Trophoblast cell (in vitro differentiated cells and primary cell): ENCODE data around the gene TBC1D12.

Experiments
- DNase-seq, 2 donors: peaks; one replicate each; pipeline ENCODE4 v3.0.0-alpha.2; 2016
- H2AFZ ChIP-seq: 2 replicates; pipeline ENCODE4 v1.6.1; 2013; ENCODE audit warnings: low read length, moderate library complexity, mild to moderate bottlenecking; ENCODE audit not compliant: insufficient read depth, poor library complexity
- H2AK5ac ChIP-seq: 2 replicates; pipeline ENCODE4 v1.6.1; 2013; ENCODE audit warnings: mild to moderate bottlenecking, low read length
- H2BK120ac ChIP-seq: 2 replicates; pipeline ENCODE4 v1.6.1; 2013; ENCODE audit warnings: low read length, mild to moderate bottlenecking, moderate library complexity; ENCODE audit not compliant: insufficient read depth, poor library complexity
- H2BK12ac ChIP-seq: 2 replicates; pipeline ENCODE4 v1.6.1; 2013; ENCODE audit warnings: mild to moderate bottlenecking, low read length, moderate library complexity
- H2BK5ac ChIP-seq: 2 replicates; pipeline ENCODE4 v1.6.1; 2013; ENCODE audit warnings: low read length, low read depth, moderate library complexity, mild to moderate bottlenecking; ENCODE audit not compliant: poor library complexity
- H3K14ac ChIP-seq: 2 replicates; pipeline ENCODE4 v1.6.1; 2013; ENCODE audit warnings: mild to moderate bottlenecking, low read length
- H3K18ac ChIP-seq: 2 replicates; pipeline ENCODE4 v1.6.1; 2013; ENCODE audit warnings: mild to moderate bottlenecking, low read length
- H3K23ac ChIP-seq: 2 replicates; pipeline ENCODE4 v1.6.1; 2013; ENCODE audit warnings: low read length
- H3K27ac ChIP-seq: 2 replicates; pipeline ENCODE4 v1.5.1; 2013; ENCODE audit warnings: low read depth, mild to moderate bottlenecking, inconsistent platforms, low read length, moderate library complexity
- H3K27me3 ChIP-seq: 2 replicates; pipeline ENCODE4 v1.6.1; 2013; ENCODE audit warnings: inconsistent platforms, mild to moderate bottlenecking, low read length, moderate library complexity; ENCODE audit not compliant: insufficient read depth
- H3K36me3 ChIP-seq, 2 experiments: 1 replicate in 1 of 2; 2 replicates in 1 of 2; pipeline ENCODE4 v1.6.1; 2013; ENCODE audit warnings: low read length in 2 of 2, mild to moderate bottlenecking in 2 of 2, moderate library complexity in 1 of 2; ENCODE audit not compliant: insufficient read depth in 2 of 2, control insufficient read depth in 1 of 2
- H3K4ac ChIP-seq: 2 replicates; pipeline ENCODE4 v1.6.1; 2013; ENCODE audit warnings: low read depth, mild to moderate bottlenecking, low read length, moderate library complexity
- H3K4me1 ChIP-seq, 2 experiments: 1 replicate in 1 of 2; 2 replicates in 1 of 2; pipeline ENCODE4 v1.6.1; 2013; ENCODE audit warnings: low read length in 2 of 2, mild to moderate bottlenecking in 2 of 2, moderate library complexity in 1 of 2; ENCODE audit not compliant: insufficient read depth in 2 of 2, control insufficient read depth in 1 of 2
- H3K4me2 ChIP-seq: 2 replicates; pipeline ENCODE4 v1.6.1; 2013; ENCODE audit warnings: inconsistent platforms, mild to moderate bottlenecking, low read length, moderate library complexity
- H3K4me3 ChIP-seq: 2 replicates; pipeline ENCODE4 v1.5.1; 2013; ENCODE audit warnings: mild to moderate bottlenecking, low read depth, low read length, inconsistent platforms
- H3K79me1 ChIP-seq: one replicate; pipeline ENCODE4 v1.6.1; 2013; ENCODE audit warnings: low read length
- H3K79me2 ChIP-seq: 2 replicates; pipeline ENCODE4 v1.6.1; 2013; ENCODE audit warnings: low read length, mild to moderate bottlenecking; ENCODE audit not compliant: control insufficient read depth, insufficient read depth, poor library complexity
- H3K9ac ChIP-seq: 2 replicates; pipeline ENCODE4 v1.6.1; 2013; ENCODE audit warnings: mild to moderate bottlenecking, low read length
- H3K9me3 ChIP-seq: 2 replicates; pipeline ENCODE4 v1.6.1; 2013; ENCODE audit warnings: low read depth, mild to moderate bottlenecking, control low read depth, inconsistent platforms, low read length; ENCODE audit not compliant: insufficient read depth
- H4K12ac ChIP-seq: 2 replicates; pipeline ENCODE4 v1.6.1; 2013; ENCODE audit warnings: low read depth, mild to moderate bottlenecking, low read length, moderate library complexity
- H4K8ac ChIP-seq: 2 replicates; pipeline ENCODE4 v1.6.1; 2013; ENCODE audit warnings: low read depth, mild to moderate bottlenecking, low read length, moderate library complexity
- H4K91ac ChIP-seq: one replicate; pipeline ENCODE4 v1.6.1; 2013; ENCODE audit warnings: low read depth, mild to moderate bottlenecking, low read length, moderate library complexity
- WGBS: extraction: QIAGEN DNeasy Blood & Tissue Kit; methylation state at CpG from one replicate; pipeline ENCODE4 v1.1.7; 2013; ENCODE audit warnings: missing lambda C conversion rate; ENCODE audit not compliant: insufficient read length, insufficient coverage; ENCODE audit errors: extremely low coverage; 5-methylcytosine and 5-hydroxymethylcytosine counted together

Gene TBC1D12

DNA sequence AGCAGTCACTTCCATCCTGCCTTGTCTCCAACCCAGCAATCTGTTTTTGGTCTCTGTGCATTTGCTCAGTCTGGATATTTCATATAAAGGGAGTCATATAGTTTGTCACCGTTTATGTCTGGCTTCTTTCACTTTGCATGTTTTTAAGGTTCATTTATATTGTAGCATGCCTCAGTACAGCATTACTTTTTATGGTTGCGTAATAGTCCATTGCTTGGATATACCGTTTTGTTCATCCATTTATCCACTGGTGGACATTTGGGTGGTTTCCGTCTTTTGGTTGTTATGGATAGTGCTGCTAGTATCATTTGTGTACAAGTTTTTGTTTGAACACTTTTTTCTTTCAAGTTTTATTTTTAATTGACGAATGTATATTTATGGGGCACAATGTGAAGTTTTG, 18.2 kb downstream of the TBC1D12 start:
- H3K4me2 ChIP-seq = no peak overlapping the region
- H4K91ac ChIP-seq = no peak overlapping the region
- no peaks in the 10 kb centered on the region for H3K79me1 ChIP-seq
- no peak overlapping the region for H3K14ac ChIP-seq
- H3K9ac ChIP-seq = no peak overlapping the region
- H3K4ac ChIP-seq = no peak overlapping the region
- no peaks in the 10 kb centered on the region for H3K27me3 ChIP-seq
- no peaks in the 10 kb centered on the region for H3K36me3 ChIP-seq
- no peak overlapping the region for H2AFZ ChIP-seq
- H3K9me3 ChIP-seq = no peaks in the 10 kb centered on the region
- no peak overlapping the region for H3K27ac ChIP-seq
- no peak overlapping the region for H3K23ac ChIP-seq
- no peak overlapping the region for H2BK5ac ChIP-seq
- H4K8ac ChIP-seq = no peak overlapping the region
- no peak overlapping the region for H2BK12ac ChIP-seq
- H3K4me3 ChIP-seq = no peak overlapping the region
- no peak overlapping the region for H2AK5ac ChIP-seq
- no peak for DNase-seq
- H2BK120ac ChIP-seq = no peak overlapping the region
- H4K12ac ChIP-seq = no peak overlapping the region
- WGBS = no CpG with 5 or more reads among the region's 5 CpGs
- H3K4me1 ChIP-seq = no peaks in the 10 kb centered on the region
- no peaks in the 10 kb centered on the region for H3K79me2 ChIP-seq
- no peak overlapping the region for H3K18ac ChIP-seq

DNA sequence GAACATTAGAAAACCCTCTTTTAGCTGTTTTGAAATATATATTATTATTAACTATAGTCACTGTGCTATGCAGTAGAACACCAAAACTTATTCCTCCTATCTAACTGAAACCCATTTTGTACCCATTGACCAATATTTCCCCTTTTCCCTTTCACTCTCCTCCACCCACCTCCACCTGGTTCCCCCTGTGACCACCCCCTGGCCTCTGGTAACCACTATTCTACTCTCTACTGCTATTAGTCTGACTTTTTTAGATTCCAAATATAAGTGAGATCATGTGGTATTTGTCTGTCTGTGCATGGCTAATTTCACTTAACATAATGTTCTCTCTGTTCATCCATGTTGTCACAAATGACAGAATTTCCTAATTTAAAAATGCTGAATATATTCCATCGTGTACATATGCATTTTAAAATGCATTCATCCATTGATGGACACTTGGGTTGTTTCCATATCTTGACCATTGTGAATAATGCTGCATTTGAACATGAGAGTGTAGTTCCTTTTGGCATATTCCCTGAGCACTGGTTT, 18.7 kb downstream of the TBC1D12 start:
- Histone ChIP-seq H3K79me1 (no peaks in the 10 kb centered on the region), H2BK120ac (no peak overlapping the region), H3K4me1 (no peaks in the 10 kb centered on the region), H2BK12ac (no peak overlapping the region), H3K9ac (no peak overlapping the region), H2BK5ac (no peak overlapping the region), H3K9me3 (no peaks in the 10 kb centered on the region), H3K79me2 (no peaks in the 10 kb centered on the region), H2AFZ (no peak overlapping the region), H3K4me3 (no peak overlapping the region), H3K36me3 (no peaks in the 10 kb centered on the region), H4K8ac (no peak overlapping the region), H3K27me3 (no peaks in the 10 kb centered on the region), H3K18ac (no peak overlapping the region), H3K27ac (no peak overlapping the region), H3K23ac (no peak overlapping the region), H4K12ac (no peak overlapping the region), H4K91ac (no peak overlapping the region), H3K4me2 (no peak overlapping the region), H3K14ac (no peak overlapping the region), H2AK5ac (no peak overlapping the region), H3K4ac (no peak overlapping the region)
- no CpG with 5 or more reads among the region's 1 CpG for WGBS
- DNase-seq = no peak

DNA sequence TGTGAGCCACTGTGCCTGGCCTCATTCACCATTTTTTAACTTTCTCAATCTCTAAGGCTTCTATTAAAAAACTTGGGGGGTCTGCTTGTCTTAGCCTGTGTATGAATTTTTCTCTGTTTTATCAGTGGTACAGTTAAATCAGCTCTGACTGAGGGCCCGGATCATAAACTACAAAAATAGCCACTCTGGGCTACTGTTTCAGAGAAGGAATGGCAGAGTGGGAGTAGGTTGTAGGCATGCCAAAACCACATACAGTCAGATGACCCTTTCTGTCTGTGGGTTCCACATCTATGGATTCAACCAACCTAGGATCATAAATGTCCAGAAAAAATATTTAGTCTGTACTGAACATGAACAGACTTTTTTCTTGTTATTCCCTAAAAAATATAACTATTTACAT, 21.3 kb downstream of the TBC1D12 start:
- Histone ChIP-seq H2BK120ac (no peak overlapping the region), H3K9me3 (no peaks in the 10 kb centered on the region), H3K27me3 (no peaks in the 10 kb centered on the region), H3K27ac (no peak overlapping the region), H3K36me3 (no peaks in the 10 kb centered on the region), H3K9ac (no peak overlapping the region), H3K79me2 (no peaks in the 10 kb centered on the region), H2AK5ac (no peak overlapping the region), H3K79me1 (no peaks in the 10 kb centered on the region), H2AFZ (no peak overlapping the region), H3K4ac (no peak overlapping the region), H3K18ac (no peak overlapping the region), H3K14ac (no peak overlapping the region), H4K91ac (no peak overlapping the region), H3K4me1 (no peaks in the 10 kb centered on the region), H4K12ac (no peak overlapping the region), H2BK12ac (no peak overlapping the region), H3K4me3 (no peak overlapping the region), H3K23ac (no peak overlapping the region), H2BK5ac (no peak overlapping the region), H4K8ac (no peak overlapping the region), H3K4me2 (no peak overlapping the region)
- no peak for DNase-seq
- WGBS = no CpG with 5 or more reads among the region's 1 CpG

DNA sequence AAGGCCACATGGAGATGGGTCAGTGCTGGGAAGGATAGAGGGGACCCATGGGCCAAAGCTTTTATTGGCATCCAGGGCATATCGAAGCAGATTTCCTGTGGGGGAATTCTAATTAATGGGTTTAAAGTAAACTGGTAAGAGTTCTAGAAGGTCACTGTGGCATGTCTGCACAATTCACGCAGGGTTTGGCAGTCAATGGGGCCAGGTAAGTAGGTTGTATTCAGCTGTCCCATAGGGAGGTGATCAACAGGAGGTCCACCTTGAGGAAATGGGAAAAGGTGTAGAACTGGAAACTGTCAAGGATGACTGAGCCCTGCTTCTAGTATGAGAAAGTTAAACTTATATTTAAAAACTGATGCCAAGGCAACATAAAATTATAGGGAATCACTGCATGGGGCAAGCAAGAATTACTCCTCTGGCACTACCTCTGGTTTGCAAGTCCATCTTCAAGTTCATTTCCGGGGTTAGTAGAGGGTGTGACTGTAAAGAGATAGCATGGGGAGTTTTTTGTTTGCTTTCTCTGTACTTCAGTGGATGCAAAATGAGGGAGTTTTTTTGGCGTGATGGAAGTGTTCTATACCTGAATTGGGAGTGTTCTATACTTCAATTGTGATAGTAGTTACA, 22.5 kb downstream of the TBC1D12 start:
- Histone ChIP-seq H2AFZ (no peak overlapping the region), H3K4me3 (no peak overlapping the region)
- no CpG with 5 or more reads among the region's 4 CpGs for WGBS

More for the DNA sequence above, 22.5 kb downstream of the TBC1D12 start:
- no peak overlapping the region for H3K9ac ChIP-seq
- no peak overlapping the region for H2AK5ac ChIP-seq
- H3K4me2 ChIP-seq = no peak overlapping the region
- H3K27ac ChIP-seq = no peak overlapping the region
- no peaks in the 10 kb centered on the region for H3K36me3 ChIP-seq
- H3K9me3 ChIP-seq = no peaks in the 10 kb centered on the region
- DNase-seq = no peak
- H4K91ac ChIP-seq = no peak overlapping the region
- H3K27me3 ChIP-seq = no peaks in the 10 kb centered on the region
- H4K8ac ChIP-seq = no peak overlapping the region
- no peak overlapping the region for H2BK12ac ChIP-seq
- no peak overlapping the region for H4K12ac ChIP-seq
- no peak overlapping the region for H3K18ac ChIP-seq
- H3K4ac ChIP-seq = no peak overlapping the region
- H3K79me2 ChIP-seq = no peaks in the 10 kb centered on the region
- no peak overlapping the region for H3K23ac ChIP-seq
- H2BK5ac ChIP-seq = no peak overlapping the region
- no peak overlapping the region for H2BK120ac ChIP-seq
- no peaks in the 10 kb centered on the region for H3K4me1 ChIP-seq
- no peak overlapping the region for H3K14ac ChIP-seq
- no peaks in the 10 kb centered on the region for H3K79me1 ChIP-seq
